Activated naive CD4-positive, alpha-beta T cell treated with anti-CD3 and anti-CD28 coated beads, Interleukin-2, amount 10 ng/mL, durations not matched to agents 7 days and 5 days (primary cell): Measurements from ENCODE around the gene ZNF774.

ENCODE experiments used
- CTCF ChIA-PET: fragments of 350-600 bp; sonication (Branson Sonifier 250); formaldehyde crosslinking; loops from one replicate; lab custom pipeline; 2021; ENCODE audit warnings: antibody characterized with exemption; lab: Charles Lee
- DNase-seq: peaks from one replicate; pipeline ENCODE4 v3.0.0-alpha.2; 2020
- H3K27ac Mint-ChIP-seq: one replicate; pipeline ENCODE4 v1.8.0; 2021; ENCODE audit warnings: mild to moderate bottlenecking, moderate library complexity, mixed read lengths
- H3K27me3 Mint-ChIP-seq: one replicate; pipeline ENCODE4 v1.8.0; 2021; ENCODE audit warnings: mild to moderate bottlenecking, mixed read lengths
- H3K36me3 Mint-ChIP-seq: one replicate; pipeline ENCODE4 v1.8.0; 2021; ENCODE audit warnings: mixed read lengths
- H3K4me1 Mint-ChIP-seq: one replicate; pipeline ENCODE4 v1.8.0; 2021; ENCODE audit warnings: mixed read lengths
- H3K4me3 Mint-ChIP-seq: one replicate; pipeline ENCODE4 v1.8.0; 2021; ENCODE audit warnings: mild to moderate bottlenecking, moderate library complexity, mixed read lengths
- H3K9me3 Mint-ChIP-seq: one replicate; pipeline ENCODE4 v1.8.0; 2021; ENCODE audit warnings: mixed read lengths

The ZNF774 gene

DNA sequence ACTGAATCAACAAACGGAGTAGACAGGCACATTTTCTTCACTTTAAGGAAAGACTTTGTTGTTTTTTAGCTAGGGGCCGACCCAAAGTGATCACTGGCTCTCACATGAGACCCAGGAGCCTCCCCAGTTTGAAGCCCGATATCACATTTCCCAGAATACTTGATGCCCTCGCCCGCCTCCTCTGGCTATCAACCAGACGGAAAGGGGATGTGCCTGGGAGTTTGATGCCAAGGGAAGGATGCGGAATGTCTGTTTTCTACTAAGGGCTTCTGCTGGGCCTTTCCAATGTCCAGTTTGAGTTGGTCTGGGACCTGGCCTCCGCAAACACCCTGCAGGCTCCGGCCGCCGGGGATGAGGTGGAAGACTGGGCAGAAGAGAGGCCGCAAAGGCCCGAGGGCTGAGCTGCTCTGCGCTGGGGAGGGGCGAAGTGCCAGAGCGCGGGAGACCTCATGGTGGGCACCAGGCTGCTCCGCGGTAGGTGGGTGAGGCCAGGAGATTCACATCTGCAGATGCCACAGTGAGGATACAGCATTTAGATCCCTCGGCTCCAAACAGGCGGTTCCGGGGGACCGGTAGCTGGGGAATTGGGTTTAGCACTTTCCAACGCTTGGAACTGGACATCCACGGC, 491 bp upstream of the ZNF774 start:
- CTCF ChIA-PET, result interaction anchor here (0.7 to 1.4 kb wide), 2 partner anchors 10 to 32 kb away, joined by 3 to 6 read pairs; no protein-coding TSS in a partner anchor
- peaks cover 45% of the 10 kb centered on the region for H3K27me3 Mint-ChIP-seq
- H3K27ac Mint-ChIP-seq, result peak overlapping the region; percentile 37
- peaks cover 24% of the 10 kb centered on the region for H3K4me1 Mint-ChIP-seq
- H3K4me3 Mint-ChIP-seq, result peak overlapping the region; percentile 84
- H3K36me3 Mint-ChIP-seq, result no peaks in the 10 kb centered on the region
- no peaks in the 10 kb centered on the region for H3K9me3 Mint-ChIP-seq
- DNase-seq, result no peak

- DNase-seq, result no peak
- CTCF ChIA-PET, result interaction anchor here (1.5 kb wide), 1 partner anchor 22 kb away, joined by 4 read pairs; no protein-coding TSS in a partner anchor
- Mint-ChIP-seq H3K9me3 (no peaks in the 10 kb centered on the region), H3K4me3 (no peak overlapping the region), H3K27ac (no peak overlapping the region), H3K4me1 (peaks cover 21% of the 10 kb centered on the region), H3K36me3 (no peaks in the 10 kb centered on the region), H3K27me3 (peaks cover 21% of the 10 kb centered on the region)
These were observed 2.9 kb downstream of the ZNF774 start for GRCh38 chr15:90354986-90355385.

DNA sequence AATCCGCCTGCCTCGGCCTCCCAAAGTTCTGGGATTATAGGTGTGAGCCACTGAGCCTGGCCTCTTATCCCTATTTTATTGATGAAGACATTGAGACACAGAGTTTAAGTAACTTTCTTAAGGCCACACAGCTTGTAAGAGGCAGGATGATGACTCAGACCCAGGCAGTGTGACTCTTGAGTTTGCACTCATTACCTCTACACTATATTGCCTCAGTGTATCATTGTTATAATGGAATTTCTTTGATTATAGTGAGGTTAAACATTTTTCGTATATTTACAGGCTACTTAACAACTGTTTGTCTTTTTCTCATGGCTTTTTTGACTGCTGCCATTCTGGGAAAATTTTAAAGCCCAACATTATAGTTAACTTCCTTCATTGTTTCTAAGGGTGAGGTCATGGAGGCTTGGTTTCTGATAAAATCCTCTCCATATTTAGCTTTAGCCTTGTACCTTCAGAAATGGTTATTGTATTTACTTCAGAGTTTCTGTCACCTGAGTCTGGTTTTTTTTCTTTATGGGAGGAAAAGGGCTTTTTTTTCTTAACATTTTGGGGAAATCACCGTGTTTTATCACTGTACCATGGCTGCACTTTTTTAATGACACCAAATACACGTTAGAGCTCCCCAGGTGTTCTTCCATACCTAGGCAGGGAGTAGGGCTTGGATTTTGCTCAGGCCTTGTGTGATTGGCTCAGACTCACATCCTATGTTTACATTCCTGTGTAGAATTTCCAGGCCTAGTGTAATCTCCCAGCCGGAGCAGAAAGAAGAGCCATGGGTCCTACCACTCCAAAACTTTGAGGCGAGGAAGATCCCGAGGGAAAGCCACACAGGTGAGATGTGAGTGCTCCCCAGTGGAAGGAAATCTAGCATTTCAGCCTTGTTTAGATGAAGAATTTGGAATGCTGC, 6.3 kb downstream of the ZNF774 start:
- no peaks in the 10 kb centered on the region for H3K9me3 Mint-ChIP-seq
- H3K36me3 Mint-ChIP-seq, result no peaks in the 10 kb centered on the region
- CTCF ChIA-PET, result interaction anchor here (1.3 to 1.5 kb wide), 2 partner anchors 82 to 124 kb away, joined by 3 to 6 read pairs; no protein-coding TSS in a partner anchor
- no peak overlapping the region for H3K4me3 Mint-ChIP-seq
- no peak for DNase-seq
- peaks cover 20% of the 10 kb centered on the region for H3K4me1 Mint-ChIP-seq
- peaks cover 3% of the 10 kb centered on the region for H3K27me3 Mint-ChIP-seq
- H3K27ac Mint-ChIP-seq, result no peak overlapping the region

DNA sequence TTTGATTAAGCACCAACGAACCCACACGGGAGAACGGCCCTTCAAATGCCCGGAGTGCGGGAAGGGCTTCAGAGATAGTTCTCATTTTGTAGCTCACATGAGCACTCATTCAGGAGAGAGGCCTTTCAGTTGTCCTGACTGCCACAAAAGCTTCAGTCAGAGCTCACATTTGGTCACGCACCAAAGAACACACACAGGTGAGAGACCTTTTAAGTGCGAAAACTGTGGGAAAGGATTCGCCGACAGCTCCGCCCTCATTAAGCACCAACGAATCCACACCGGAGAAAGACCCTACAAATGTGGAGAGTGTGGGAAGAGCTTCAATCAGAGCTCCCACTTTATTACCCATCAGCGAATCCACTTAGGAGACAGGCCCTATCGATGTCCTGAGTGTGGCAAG, 8.7 kb downstream of the ZNF774 start:
- Mint-ChIP-seq H3K9me3 (no peaks in the 10 kb centered on the region), H3K4me3 (no peak overlapping the region), H3K27me3 (no peaks in the 10 kb centered on the region), H3K36me3 (peaks cover 2% of the 10 kb centered on the region), H3K27ac (no peak overlapping the region), H3K4me1 (peaks cover 29% of the 10 kb centered on the region)
- CTCF ChIA-PET, result interaction anchor here (0.9 to 5.3 kb wide), 20 partner anchors 9 to 572 kb away, joined by 3 to 74 read pairs (median 5); partner anchors contain the start of genes HDDC3, IQGAP1 and ZNF774
- no peak for DNase-seq

- no peak for DNase-seq
- H3K4me1 Mint-ChIP-seq, result peaks cover 29% of the 10 kb centered on the region
- H3K36me3 Mint-ChIP-seq, result peaks cover 2% of the 10 kb centered on the region
- peaks cover 8% of the 10 kb centered on the region for H3K27me3 Mint-ChIP-seq
- H3K27ac Mint-ChIP-seq, result no peak overlapping the region
- H3K9me3 Mint-ChIP-seq, result no peaks in the 10 kb centered on the region
- CTCF ChIA-PET, result interaction anchor here (0.9 to 5.3 kb wide), 12 partner anchors 13 to 118 kb away, joined by 3 to 74 read pairs (median 6); no protein-coding TSS in a partner anchor
- no peak overlapping the region for H3K4me3 Mint-ChIP-seq
These were observed 10.8 kb downstream of the ZNF774 start for GRCh38 chr15:90362936-90363212.

DNA sequence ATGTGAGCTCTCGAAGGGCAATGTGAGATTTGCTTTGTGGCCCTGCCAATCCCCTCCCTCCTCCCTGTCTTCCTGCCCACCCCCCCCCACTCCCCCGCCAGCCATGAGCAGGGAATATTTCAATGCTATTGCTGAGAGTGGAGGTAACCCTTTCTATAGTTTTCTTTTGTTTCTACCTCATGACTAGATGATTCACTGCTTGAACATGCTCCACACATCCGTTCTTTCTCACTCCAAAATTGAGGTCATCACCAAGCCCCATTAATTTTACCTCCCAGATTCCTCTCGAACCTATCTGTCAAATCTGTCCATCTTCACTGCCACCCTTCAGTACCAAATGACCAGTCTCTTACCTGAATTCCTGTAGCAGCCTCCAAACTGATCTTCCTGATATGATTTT, 12.2 kb downstream of the ZNF774 start:
- Mint-ChIP-seq H3K4me3 (no peak overlapping the region), H3K9me3 (no peaks in the 10 kb centered on the region), H3K36me3 (peaks cover 2% of the 10 kb centered on the region), H3K4me1 (peaks cover 29% of the 10 kb centered on the region), H3K27me3 (peaks cover 8% of the 10 kb centered on the region), H3K27ac (no peak overlapping the region)
- DNase-seq, result no peak
- CTCF ChIA-PET, result interaction anchor here (3.6 to 5.3 kb wide), 4 partner anchors 11 to 117 kb away, joined by 18 to 74 read pairs (median 36); no protein-coding TSS in a partner anchor

GRCh38 chr15:90365414-90366055, 13.5 kb downstream of the ZNF774 start:
- Mint-ChIP-seq H3K4me1 (peaks cover 32% of the 10 kb centered on the region), H3K27me3 (peaks cover 8% of the 10 kb centered on the region), H3K4me3 (no peak overlapping the region), H3K9me3 (no peaks in the 10 kb centered on the region), H3K27ac (no peak overlapping the region), H3K36me3 (peaks cover 2% of the 10 kb centered on the region)
- CTCF ChIA-PET, result no interaction called here
- no peak for DNase-seq

DNA sequence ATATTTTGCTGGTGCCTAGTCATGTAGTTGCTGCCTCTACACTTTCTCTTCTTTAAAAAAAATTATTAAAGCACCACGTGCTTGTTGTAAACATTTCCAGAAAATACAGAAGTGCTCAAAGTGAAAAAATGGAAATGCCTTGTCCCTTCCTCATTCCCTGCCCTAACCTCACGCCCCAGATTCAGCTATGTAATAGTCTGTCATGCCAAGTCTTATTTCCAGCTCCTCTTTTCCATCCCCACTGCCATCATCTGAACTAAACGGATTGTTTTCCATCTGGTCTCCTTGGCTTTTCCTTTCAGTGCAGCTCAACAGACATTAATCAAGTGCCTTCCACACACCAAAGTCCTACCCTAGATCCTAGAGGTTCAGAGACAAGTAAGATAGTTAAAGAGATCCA, 15.5 kb downstream of the ZNF774 start:
- no peak for DNase-seq
- peaks cover 2% of the 10 kb centered on the region for H3K36me3 Mint-ChIP-seq
- H3K27me3 Mint-ChIP-seq, result peaks cover 8% of the 10 kb centered on the region
- no peak overlapping the region for H3K4me3 Mint-ChIP-seq
- H3K4me1 Mint-ChIP-seq, result peaks cover 18% of the 10 kb centered on the region
- no peaks in the 10 kb centered on the region for H3K9me3 Mint-ChIP-seq
- no peak overlapping the region for H3K27ac Mint-ChIP-seq
- CTCF ChIA-PET, result interaction anchor here (1.0 kb wide), 1 partner anchor 23 kb away, joined by 4 read pairs; no protein-coding TSS in a partner anchor

DNA sequence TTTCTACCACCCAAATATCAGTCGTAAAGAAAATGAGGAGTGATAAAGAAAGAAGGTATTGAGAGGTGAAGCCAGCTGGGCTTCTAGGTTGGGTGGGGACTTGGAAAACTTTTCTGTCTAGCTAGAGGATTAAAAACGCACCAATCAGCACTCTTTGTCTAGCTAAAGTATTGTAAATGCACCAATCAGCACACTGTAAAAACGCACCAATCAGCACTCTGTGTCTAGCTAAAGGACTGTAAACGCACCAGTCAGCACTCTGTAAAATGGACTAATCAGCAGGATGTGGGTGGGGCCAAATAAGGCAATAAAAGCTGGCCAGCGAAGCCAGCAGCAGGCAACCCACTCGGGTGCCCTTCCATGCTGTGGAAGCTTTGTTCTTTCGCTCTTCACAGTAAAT, 23.0 kb downstream of the ZNF774 start:
- Mint-ChIP-seq H3K27ac (no peak overlapping the region), H3K27me3 (no peaks in the 10 kb centered on the region), H3K4me3 (no peak overlapping the region), H3K36me3 (peaks cover 23% of the 10 kb centered on the region), H3K9me3 (peaks cover 25% of the 10 kb centered on the region), H3K4me1 (peaks cover 51% of the 10 kb centered on the region)
- no peak for DNase-seq
- CTCF ChIA-PET, result interaction anchor here (0.7 to 5.5 kb wide), 2 partner anchors 13 to 27 kb away, joined by 3 to 40 read pairs; no protein-coding TSS in a partner anchor

DNA sequence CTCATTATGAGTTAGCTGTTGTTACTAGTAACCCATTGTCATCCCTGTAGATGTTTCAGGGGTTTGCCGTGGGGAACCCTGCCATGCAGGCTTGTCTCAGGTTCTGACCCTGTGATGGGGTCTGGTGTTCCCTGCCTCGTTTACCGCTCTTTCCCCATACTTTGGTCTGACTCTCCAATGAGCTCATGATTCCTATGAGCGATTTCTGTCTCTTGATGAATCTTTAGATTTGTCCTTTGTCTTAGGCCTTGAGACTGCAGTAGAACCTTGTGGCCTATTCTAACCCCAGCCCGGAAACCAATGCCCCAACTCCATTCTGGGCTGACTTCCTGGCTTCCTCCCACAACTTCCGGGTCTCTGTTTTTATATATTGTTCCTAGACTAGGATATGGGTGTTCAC, 24.7 kb downstream of the ZNF774 start:
- CTCF ChIA-PET, result interaction anchor here (0.7 to 5.5 kb wide), 9 partner anchors 9 to 557 kb away, joined by 3 to 40 read pairs (median 4); partner anchors contain the start of gene IQGAP1
- DNase-seq, result peak; percentile 83
- peaks cover 27% of the 10 kb centered on the region for H3K36me3 Mint-ChIP-seq

DNA sequence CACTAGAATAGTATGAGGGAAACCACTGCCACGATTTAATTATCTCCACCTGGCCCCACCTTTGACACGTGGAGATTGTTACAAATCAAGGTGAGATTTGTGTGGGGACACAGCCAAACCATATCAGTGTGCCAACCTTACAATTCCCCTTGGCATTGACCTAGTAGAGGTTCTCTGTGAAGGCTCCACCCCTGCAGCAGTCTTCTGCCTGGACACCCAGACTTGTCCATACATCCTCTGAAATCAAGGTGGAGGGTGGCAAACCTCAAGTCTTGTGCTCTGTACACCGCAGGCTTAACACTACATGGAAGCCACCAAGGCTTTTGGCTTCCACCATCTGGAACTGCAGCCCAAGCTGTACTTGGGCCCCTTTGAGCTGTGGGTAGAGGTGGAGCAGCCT, 27.2 kb downstream of the ZNF774 start:
- CTCF ChIA-PET, result no interaction called here
- no peaks in the 10 kb centered on the region for H3K27me3 Mint-ChIP-seq
- H3K4me3 Mint-ChIP-seq, result no peak overlapping the region
- peaks cover 54% of the 10 kb centered on the region for H3K4me1 Mint-ChIP-seq
- H3K36me3 Mint-ChIP-seq, result peaks cover 27% of the 10 kb centered on the region
- H3K9me3 Mint-ChIP-seq, result peaks cover 30% of the 10 kb centered on the region
- no peak overlapping the region for H3K27ac Mint-ChIP-seq
- no peak for DNase-seq

More for the DNA sequence above, 24.7 kb downstream of the ZNF774 start:
- H3K9me3 Mint-ChIP-seq, result peaks cover 30% of the 10 kb centered on the region
- H3K27ac Mint-ChIP-seq, result peak overlapping the region; percentile 85
- peak overlapping the region; percentile 14 for H3K4me3 Mint-ChIP-seq
- H3K27me3 Mint-ChIP-seq, result no peaks in the 10 kb centered on the region
- peaks cover 53% of the 10 kb centered on the region for H3K4me1 Mint-ChIP-seq

GRCh38 chr15:90381515-90381914, 29.4 kb downstream of the ZNF774 start:
- peaks cover 21% of the 10 kb centered on the region for H3K36me3 Mint-ChIP-seq
- H3K9me3 Mint-ChIP-seq, result peaks cover 23% of the 10 kb centered on the region
- no peak overlapping the region for H3K4me3 Mint-ChIP-seq
- DNase-seq, result no peak
- CTCF ChIA-PET, result no interaction called here
- H3K4me1 Mint-ChIP-seq, result peaks cover 39% of the 10 kb centered on the region
- no peak overlapping the region for H3K27ac Mint-ChIP-seq
- no peaks in the 10 kb centered on the region for H3K27me3 Mint-ChIP-seq

- Mint-ChIP-seq H3K36me3 (peaks cover 15% of the 10 kb centered on the region), H3K9me3 (peaks cover 23% of the 10 kb centered on the region), H3K27ac (no peak overlapping the region), H3K27me3 (no peaks in the 10 kb centered on the region), H3K4me1 (peaks cover 33% of the 10 kb centered on the region), H3K4me3 (no peak overlapping the region)
- CTCF ChIA-PET, result interaction anchor here (0.7 to 1.8 kb wide), 4 partner anchors 20 to 100 kb away, joined by 3 to 4 read pairs (median 3); no protein-coding TSS in a partner anchor
- DNase-seq, result no peak
These were observed 30.2 kb downstream of the ZNF774 start for GRCh38 chr15:90382320-90382719.
